Stomach (tissue), 9 donors: ENCODE measurements around the gene PODXL2. TPM values are rescaled to one million over a fixed set of nuclear protein-coding genes. Genes with fewer than 3 reads are reported as not detected.
"Not testable (repeated sequence)": the region's sequence is repeated elsewhere in the genome, so short reads cannot be mapped to it uniquely, and the experiment has no call there.

ENCODE experiments used
- DNase-seq, 2 donors: peaks; one replicate each; pipeline versions ENCODE4 v3.0.0 to v3.0.0-alpha.2; 2013 to 2019
- H3K27ac ChIP-seq, 5 donors: fragments of 200-600 bp in 4 of 5; sonication (generic) in 4 of 5; one replicate each; pipeline ENCODE4 v1.5.1; 2013 to 2019; ENCODE audit warnings: mild to moderate bottlenecking in 1 of 5, moderate library complexity in 1 of 5
- H3K27me3 ChIP-seq, 3 donors: fragments of 200-600 bp; sonication (generic); one replicate each; pipeline ENCODE4 v1.5.1; 2017 to 2019; ENCODE audit warnings: mixed run types in 1 of 3
- H3K36me3 ChIP-seq, 4 donors: fragments of 200-600 bp; sonication (generic); 1 replicate in 3 of 4; 2 replicates in 1 of 4; pipeline ENCODE4 v1.5.1; 2016 to 2019
- H3K4me1 ChIP-seq, 4 donors: fragments of 200-600 bp; sonication (generic); one replicate each; pipeline ENCODE4 v1.5.1; 2016 to 2019
- H3K4me3 ChIP-seq, 4 donors: fragments of 200-600 bp; sonication (generic) in 3 of 4; one replicate each; pipeline ENCODE4 v1.5.1; 2016 to 2019; ENCODE audit warnings: mild to moderate bottlenecking in 1 of 4
- H3K9me3 ChIP-seq, 4 donors: fragments of 200-600 bp; sonication (generic); one replicate each; pipeline ENCODE4 v1.5.1; 2016 to 2019
- CTCF ChIP-seq, 7 experiments: fragments of 450-650 bp in 4 of 7; fragments of 200-600 bp in 3 of 7; sonication (generic) in 3 of 7; IDR thresholded peaks; one replicate each; pipeline ENCODE4 v1.5.1; 2016 to 2019; ENCODE audit warnings: antibody characterized with exemption in 7 of 7, control low read depth in 2 of 7, mild to moderate bottlenecking in 1 of 7
- EP300 ChIP-seq: sonication (generic); formaldehyde crosslinking; IDR thresholded peaks from one replicate; pipeline ENCODE4 v1.6.1; 2017; ENCODE audit warnings: antibody characterized with exemption
- POLR2A ChIP-seq, 4 donors: fragments of 450-650 bp; IDR thresholded peaks; one replicate each; pipeline ENCODE4 v1.6.1; 2016; ENCODE audit warnings: antibody characterized with exemption in 4 of 4, control low read depth in 2 of 4, mild to moderate bottlenecking in 1 of 4, moderate library complexity in 1 of 4
- POLR2AphosphoS5 ChIP-seq, 3 donors: sonication (generic); formaldehyde crosslinking; IDR thresholded peaks; one replicate each; pipeline ENCODE4 v1.6.1; 2016; ENCODE audit warnings: antibody characterized with exemption in 3 of 3
- WGBS, 5 donors: extraction: QIAGEN DNeasy Blood & Tissue Kit in 3 of 5; methylation state at CpG; one replicate each; pipeline versions ENCODE4 v1.1.5 to v1.1.7; 2013 to 2018; 5-methylcytosine and 5-hydroxymethylcytosine counted together
- intact Hi-C: fragments of 100-400 bp; cut with DNase I; formaldehyde crosslinking; loops from one replicate; pipeline ENCODE4 v1.15.1; 2023; ENCODE audit warnings: low total_unique reads
- polyA plus RNA-seq, 3 donors: library from polyadenylated mRNA; stranded (reverse); fragments of 200-250 nt; gene quantifications; one replicate each; pipeline ENCODE4 v1.2.3, GENCODE V29; 2013
- total RNA-seq, 5 donors: library from RNA; depleted of rRNA; stranded (reverse); fragments of >200 nt; gene quantifications; one replicate each; pipeline versions ENCODE4 v1.1.0 to v1.2.3, GENCODE V29; 2014 to 2016
- donor health status: healthy with polysubstance abuse.
- donor health status: Bipolar disorder and iron deficiency.
- donor health status: healthy.

The PODXL2 gene
- total and polyA plus RNA-seq, 8 donors: 5.3 to 50.9 (median 12.1) TPM

GRCh38 chr3:127604546-127605165 lies 24.3 kb upstream of the PODXL2 start:
- Histone ChIP-seq H3K4me3 (no peak overlapping the region), H3K27me3 (no peaks in the 10 kb centered on the region), H3K36me3 (peaks cover 21 to 68% (median 55%) of the 10 kb centered on the region in 4 donors), H3K9me3 (no peaks in the 10 kb centered on the region), H3K4me1 (peaks cover 0 to 10% (median 0%) of the 10 kb centered on the region in 4 donors), H3K27ac (no peak overlapping the region)
- WGBS, 5 donors: 92 to 96% (median 94%) methylated on average over 38 to 41 of the region's 41 CpGs
- no peak for TF ChIP-seq CTCF (IDR thresholded peaks at IDR 0.05)
- no peak for TF ChIP-seq POLR2A (IDR thresholded peaks at IDR 0.05)
- TF ChIP-seq EP300: no peak
- TF ChIP-seq POLR2AphosphoS5 (IDR thresholded peaks at IDR 0.05): no peak
- intact Hi-C loops: no loop called here
- no peak for DNase-seq

- H3K9me3 ChIP-seq, H3K27me3 ChIP-seq, H3K4me3 ChIP-seq, intact Hi-C loops, H3K4me1 ChIP-seq, DNase-seq, H3K27ac ChIP-seq: not testable (repeated sequence)
- peaks cover 21 to 68% (median 62%) of the 10 kb centered on the region in 4 donors for H3K36me3 ChIP-seq
- WGBS, 5 donors: 91 to 94% (median 92%) methylated on average over 7 of the region's 7 CpGs
Measured at GRCh38 chr3:127605547-127605946, 23.4 kb upstream of the PODXL2 start.

GRCh38 chr3:127606086-127606805 lies 22.7 kb upstream of the PODXL2 start:
- Histone ChIP-seq H3K27ac (no peak overlapping the region), H3K4me1 (no peaks in the 10 kb centered on the region), H3K36me3 (peaks cover 21 to 75% (median 67%) of the 10 kb centered on the region in 4 donors), H3K27me3 (no peaks in the 10 kb centered on the region), H3K9me3 (no peaks in the 10 kb centered on the region), H3K4me3 (no peak overlapping the region)
- intact Hi-C loops: no loop called here
- WGBS, 5 donors: 92 to 96% (median 94%) methylated on average over 14 to 24 of the region's 24 CpGs
- TF ChIP-seq POLR2AphosphoS5 (IDR thresholded peaks at IDR 0.05) (no peak), CTCF (IDR thresholded peaks at IDR 0.05) (no peak), POLR2A (IDR thresholded peaks at IDR 0.05) (no peak), EP300 (no peak)
- no peak for DNase-seq

GRCh38 chr3:127606981-127607595 lies 21.9 kb upstream of the PODXL2 start:
- H3K36me3 ChIP-seq: peaks cover 21 to 78% (median 68%) of the 10 kb centered on the region in 4 donors
- no peak overlapping the region for H3K4me3 ChIP-seq
- H3K27ac ChIP-seq: no peak overlapping the region
- TF ChIP-seq POLR2AphosphoS5 (IDR thresholded peaks at IDR 0.05): no peak
- TF ChIP-seq POLR2A (IDR thresholded peaks at IDR 0.05): no peak
- TF ChIP-seq EP300: no peak
- no peak for TF ChIP-seq CTCF (IDR thresholded peaks at IDR 0.05)
- no peaks in the 10 kb centered on the region for H3K9me3 ChIP-seq
- H3K4me1 ChIP-seq: no peaks in the 10 kb centered on the region
- H3K27me3 ChIP-seq: no peaks in the 10 kb centered on the region
- WGBS, 5 donors: 79 to 90% (median 87%) methylated on average over 16 to 17 of the region's 17 CpGs
- intact Hi-C loops: no loop called here
- no peak for DNase-seq
